SJCRH30 (cell line): ENCODE results near the gene IL15RA. TPM values are rescaled to one million over a fixed set of nuclear protein-coding genes. Genes with fewer than 3 reads are reported as not detected.

Experiments used
- DNase-seq, 2 experiments: peaks; one replicate each; pipeline ENCODE4 v3.0.0-alpha.2; 2015 to 2020
- H3K27ac ChIP-seq: fragments of 250-450 bp; sonication (Bioruptor Pico); 2 replicates; pipeline ENCODE4 v1.5.1; 2020; ENCODE audit warnings: mild to moderate bottlenecking, moderate library complexity
- H3K27me3 ChIP-seq: fragments of 250-450 bp; sonication (Bioruptor Pico); 2 replicates; pipeline ENCODE4 v1.5.1; 2020; ENCODE audit warnings: mild to moderate bottlenecking, moderate library complexity
- H3K36me3 ChIP-seq: fragments of 250-450 bp; sonication (Bioruptor Pico); 2 replicates; pipeline ENCODE4 v1.5.1; 2020; ENCODE audit warnings: mild to moderate bottlenecking, moderate library complexity
- H3K4me1 ChIP-seq: fragments of 250-450 bp; sonication (Bioruptor Pico); 2 replicates; pipeline ENCODE4 v1.5.1; 2020; ENCODE audit warnings: mild to moderate bottlenecking, moderate library complexity
- H3K4me3 ChIP-seq: fragments of 250-450 bp; sonication (Bioruptor Pico); 2 replicates; pipeline ENCODE4 v1.5.1; 2020; ENCODE audit warnings: mild to moderate bottlenecking, moderate library complexity
- H3K9me3 ChIP-seq: fragments of 250-450 bp; sonication (Bioruptor Pico); replicated peaks from 2 replicates; pipeline ENCODE4 v1.5.1; 2020; ENCODE audit warnings: mild to moderate bottlenecking, moderate library complexity
- total RNA-seq: library from RNA; depleted of rRNA; stranded (reverse); fragments of >200 nt; shearing (Covaris generic); gene quantifications from 2 replicates; pipeline ENCODE4 v1.2.3, GENCODE V29; 2014

The IL15RA gene
- total RNA-seq, 1 experiment from 2014 or later: not detected

DNA sequence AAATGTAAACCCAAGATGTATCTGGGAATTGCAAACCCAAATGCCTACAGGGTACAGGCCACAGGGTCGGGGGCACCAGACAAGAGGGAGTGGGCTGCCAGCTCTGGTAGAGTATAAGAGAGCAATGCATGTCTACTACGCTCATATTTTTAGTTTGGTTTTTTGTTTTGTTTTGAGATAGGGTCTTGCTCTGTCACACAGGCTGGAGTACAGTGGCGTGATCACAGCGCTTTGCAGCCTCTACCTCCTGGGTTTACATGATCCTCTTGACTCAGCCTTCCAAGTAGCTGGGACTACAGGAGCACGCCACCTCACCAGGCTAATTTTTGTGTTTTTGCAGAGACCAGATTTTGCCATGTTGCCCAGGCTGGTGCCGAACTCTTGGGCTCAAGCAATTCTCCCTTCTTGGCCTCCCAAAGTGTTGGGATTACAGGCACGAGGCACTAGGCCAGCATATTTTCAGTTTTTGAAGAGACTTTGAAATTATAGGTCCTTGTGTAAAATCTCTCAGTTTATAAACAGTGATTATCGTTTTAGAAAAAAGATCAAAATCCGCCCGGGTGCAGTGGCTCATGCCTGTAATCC lies 11.1 kb upstream of the IL15RA start:
- no peaks in the 10 kb centered on the region for H3K4me1 ChIP-seq
- no peaks in the 10 kb centered on the region for H3K36me3 ChIP-seq
- no peak for DNase-seq
- no peak overlapping the region for H3K27ac ChIP-seq
- H3K4me3 ChIP-seq: no peak overlapping the region
- H3K9me3 ChIP-seq: no peaks in the 10 kb centered on the region
- no peaks in the 10 kb centered on the region for H3K27me3 ChIP-seq

- no peak for DNase-seq
- Histone ChIP-seq H3K9me3 (no peaks in the 10 kb centered on the region), H3K27ac (no peak overlapping the region), H3K4me1 (no peaks in the 10 kb centered on the region), H3K27me3 (no peaks in the 10 kb centered on the region), H3K36me3 (no peaks in the 10 kb centered on the region), H3K4me3 (no peak overlapping the region)
Observed at GRCh38 chr10:5987747-5988146, 10.4 kb upstream of the IL15RA start.

GRCh38 chr10:5985029-5985428 lies 7.7 kb upstream of the IL15RA start:
- Histone ChIP-seq H3K27ac (no peak overlapping the region), H3K9me3 (no peaks in the 10 kb centered on the region), H3K36me3 (no peaks in the 10 kb centered on the region), H3K4me3 (no peak overlapping the region), H3K27me3 (no peaks in the 10 kb centered on the region), H3K4me1 (no peaks in the 10 kb centered on the region)
- no peak for DNase-seq

- Histone ChIP-seq H3K27me3 (no peaks in the 10 kb centered on the region), H3K36me3 (no peaks in the 10 kb centered on the region), H3K4me3 (no peak overlapping the region), H3K27ac (no peak overlapping the region), H3K4me1 (no peaks in the 10 kb centered on the region), H3K9me3 (no peaks in the 10 kb centered on the region)
- DNase-seq: no peak
Observed at GRCh38 chr10:5983774-5984173, 6.4 kb upstream of the IL15RA start.

GRCh38 chr10:5981529-5981928 lies 4.2 kb upstream of the IL15RA start:
- Histone ChIP-seq H3K36me3 (no peaks in the 10 kb centered on the region), H3K4me1 (no peaks in the 10 kb centered on the region), H3K4me3 (no peak overlapping the region), H3K27me3 (no peaks in the 10 kb centered on the region), H3K27ac (no peak overlapping the region), H3K9me3 (no peaks in the 10 kb centered on the region)
- no peak for DNase-seq

DNA sequence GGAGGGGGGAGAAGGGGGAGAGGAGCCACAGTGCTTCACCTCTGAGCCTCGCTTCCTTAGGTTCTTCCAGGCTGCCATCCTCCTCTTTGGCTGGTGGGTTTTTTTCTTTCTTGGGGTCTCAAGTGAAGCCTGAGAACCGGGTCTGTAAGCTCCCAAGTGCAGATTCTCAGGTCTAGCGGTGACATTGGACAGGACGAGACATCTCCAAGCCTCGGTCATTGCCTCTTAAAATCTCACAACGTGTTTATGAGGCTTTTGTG lies 817 bp upstream of the IL15RA start:
- Histone ChIP-seq H3K27ac (no peak overlapping the region), H3K36me3 (no peaks in the 10 kb centered on the region), H3K4me3 (no peak overlapping the region), H3K27me3 (no peaks in the 10 kb centered on the region), H3K4me1 (no peaks in the 10 kb centered on the region), H3K9me3 (no peaks in the 10 kb centered on the region)
- no peak for DNase-seq

DNA sequence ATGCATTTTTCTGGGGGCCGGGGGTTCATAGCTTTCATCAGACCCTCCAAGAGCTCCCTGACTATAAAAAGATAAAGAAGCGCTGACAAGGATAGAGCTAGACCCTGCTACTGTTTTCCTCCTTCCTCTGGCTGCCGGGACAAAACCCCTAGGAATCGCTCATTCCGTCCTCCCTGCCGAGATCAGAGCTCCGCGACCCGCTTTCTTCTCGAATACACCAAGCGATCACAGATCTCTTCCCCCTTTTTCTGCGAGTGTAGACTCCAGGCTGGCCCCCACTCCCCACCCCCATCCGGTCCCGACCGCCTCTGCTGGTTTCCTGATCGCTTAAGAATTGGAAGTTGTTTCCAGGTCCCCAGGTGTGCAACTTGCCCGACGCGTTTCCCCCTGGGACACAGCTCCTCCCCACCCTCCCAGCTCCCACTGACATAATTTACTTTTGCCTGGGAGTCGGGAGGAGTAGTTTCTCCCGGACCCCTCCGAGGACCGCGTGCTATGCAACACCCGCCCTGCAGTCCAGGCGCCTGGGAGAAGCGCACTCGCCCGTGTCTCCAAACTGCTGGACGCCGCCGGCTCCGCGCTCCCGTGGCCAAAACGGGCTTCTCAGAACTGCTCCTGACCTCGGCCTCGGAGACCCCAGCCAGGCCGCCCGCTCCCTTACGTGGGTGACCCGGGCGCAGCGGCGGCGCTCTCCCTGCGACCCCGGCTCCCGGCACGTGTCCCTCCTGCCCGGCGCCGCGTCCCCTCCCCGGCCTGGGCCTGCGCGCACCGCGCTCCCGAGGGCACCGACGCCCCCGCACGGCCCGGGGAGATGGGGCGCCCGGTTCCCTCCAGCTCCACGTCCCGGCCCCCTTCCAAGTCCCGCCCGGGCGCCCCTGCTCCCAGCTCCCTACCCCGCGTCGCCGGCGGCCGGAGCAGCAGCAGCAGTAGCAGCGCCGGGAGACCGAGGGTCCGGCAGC lies 552 bp downstream of the IL15RA start:
- no peaks in the 10 kb centered on the region for H3K4me1 ChIP-seq
- DNase-seq: no peak
- no peaks in the 10 kb centered on the region for H3K27me3 ChIP-seq
- H3K27ac ChIP-seq: no peak overlapping the region
- peak overlapping the region; percentile 47; the same call in 1 of the 2 replicates for H3K4me3 ChIP-seq
- H3K9me3 ChIP-seq: no peaks in the 10 kb centered on the region
- H3K36me3 ChIP-seq: no peaks in the 10 kb centered on the region

DNA sequence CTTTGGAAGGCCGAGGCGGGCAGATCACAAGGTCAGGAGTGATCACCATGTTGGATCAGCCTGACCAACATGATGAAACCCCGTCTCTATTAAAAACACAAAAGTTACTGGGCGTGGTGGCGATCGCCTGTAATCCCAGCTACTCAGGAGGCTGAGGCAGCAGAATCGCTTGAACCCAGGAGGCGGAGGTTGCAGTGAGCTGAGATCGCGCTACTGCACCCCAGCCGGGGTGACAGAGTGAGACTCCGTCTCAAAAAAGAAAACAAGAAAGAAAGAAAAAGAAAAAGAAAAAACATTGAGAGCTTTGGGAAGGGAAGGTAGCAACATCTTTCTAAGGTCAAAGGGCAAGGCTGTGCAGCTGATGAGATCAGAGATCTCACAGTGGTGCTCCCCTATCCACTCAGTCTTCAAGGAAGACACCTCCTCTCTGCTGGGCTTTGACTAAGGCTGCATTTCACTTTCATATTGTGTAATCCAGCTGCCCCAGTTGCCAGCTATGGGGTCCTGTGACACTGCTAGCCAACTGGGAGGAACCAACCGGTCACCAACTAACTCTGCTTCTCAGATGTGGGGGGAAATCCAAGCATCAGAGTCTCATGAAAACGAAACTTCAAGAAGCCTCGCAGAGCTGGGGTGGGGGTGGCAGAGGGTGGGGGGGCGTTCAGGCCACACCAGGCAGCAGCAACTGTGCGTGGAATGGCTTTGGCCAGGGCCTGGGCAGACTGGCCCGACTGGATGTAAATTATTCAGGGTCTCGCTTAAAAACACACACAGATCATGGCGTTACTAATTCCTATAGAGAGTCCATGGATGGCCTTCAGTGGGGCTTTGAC lies 1.5 kb downstream of the IL15RA start:
- H3K4me3 ChIP-seq: no peak overlapping the region
- H3K4me1 ChIP-seq: no peaks in the 10 kb centered on the region
- DNase-seq: no peak
- H3K36me3 ChIP-seq: no peaks in the 10 kb centered on the region
- H3K9me3 ChIP-seq: no peaks in the 10 kb centered on the region
- no peak overlapping the region for H3K27ac ChIP-seq
- H3K27me3 ChIP-seq: no peaks in the 10 kb centered on the region

DNA sequence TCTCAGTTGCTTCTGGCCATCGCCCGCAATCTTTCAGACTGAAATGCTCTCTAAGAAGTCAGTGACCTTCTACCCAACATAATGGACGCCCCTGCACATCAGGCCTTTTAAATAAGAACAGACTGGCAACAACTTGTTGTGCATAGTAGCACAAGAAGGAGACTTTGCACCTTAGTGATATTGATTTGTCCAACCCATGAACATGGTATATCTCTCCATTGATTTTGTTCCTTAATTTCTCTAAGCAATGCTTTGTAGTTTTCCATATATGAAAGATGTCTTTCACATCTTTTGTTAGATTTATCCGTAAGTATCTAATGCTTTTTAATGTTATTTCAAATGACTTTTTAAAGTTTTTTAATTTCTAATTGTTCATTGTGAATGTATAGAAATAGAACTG lies 4.3 kb downstream of the IL15RA start:
- Histone ChIP-seq H3K36me3 (no peaks in the 10 kb centered on the region), H3K4me1 (no peaks in the 10 kb centered on the region), H3K4me3 (no peak overlapping the region), H3K27me3 (no peaks in the 10 kb centered on the region), H3K27ac (no peak overlapping the region), H3K9me3 (no peaks in the 10 kb centered on the region)
- no peak for DNase-seq

- no peaks in the 10 kb centered on the region for H3K9me3 ChIP-seq
Observed at GRCh38 chr10:5971886-5972285, 5.5 kb downstream of the IL15RA start.

DNA sequence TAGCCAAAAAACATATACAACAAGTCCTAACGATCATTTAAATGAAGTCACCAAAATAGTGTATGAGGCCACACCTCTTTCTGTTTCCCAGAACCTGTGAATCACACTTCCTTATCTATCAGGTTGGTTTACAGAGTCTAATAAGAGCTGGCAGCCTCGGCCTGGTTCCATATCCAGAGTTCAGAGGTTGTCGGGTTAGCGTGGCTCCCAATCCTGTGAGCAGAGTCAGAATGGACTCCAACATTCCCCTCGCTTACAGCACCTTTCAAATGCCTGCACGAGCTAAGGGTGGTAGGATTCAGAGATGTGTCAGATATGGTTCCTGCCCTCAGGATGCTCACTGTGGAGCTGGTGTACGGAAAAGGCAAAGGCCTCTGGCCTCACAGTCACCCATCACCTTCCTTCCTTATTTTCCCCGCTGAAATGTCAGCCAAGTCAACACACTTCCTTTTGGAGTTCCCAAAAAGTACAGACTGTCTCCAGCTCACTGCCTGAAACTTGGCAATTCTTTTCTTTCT lies 6.0 kb downstream of the IL15RA start:
- no peaks in the 10 kb centered on the region for H3K36me3 ChIP-seq
- H3K27me3 ChIP-seq: no peaks in the 10 kb centered on the region
- H3K4me3 ChIP-seq: no peak overlapping the region
- no peaks in the 10 kb centered on the region for H3K9me3 ChIP-seq
- no peaks in the 10 kb centered on the region for H3K4me1 ChIP-seq
- no peak overlapping the region for H3K27ac ChIP-seq
- no peak for DNase-seq

More at GRCh38 chr10:5971886-5972285, 5.5 kb downstream of the IL15RA start:
- Histone ChIP-seq H3K36me3 (no peaks in the 10 kb centered on the region), H3K4me1 (no peaks in the 10 kb centered on the region), H3K4me3 (no peak overlapping the region), H3K27me3 (no peaks in the 10 kb centered on the region), H3K27ac (no peak overlapping the region)
- no peak for DNase-seq

GRCh38 chr10:5970527-5970926 lies 6.8 kb downstream of the IL15RA start:
- H3K4me3 ChIP-seq: no peak overlapping the region
- H3K27me3 ChIP-seq: no peaks in the 10 kb centered on the region
- no peak overlapping the region for H3K27ac ChIP-seq
- H3K4me1 ChIP-seq: no peaks in the 10 kb centered on the region
- no peak for DNase-seq
- no peaks in the 10 kb centered on the region for H3K9me3 ChIP-seq
- H3K36me3 ChIP-seq: no peaks in the 10 kb centered on the region

DNA sequence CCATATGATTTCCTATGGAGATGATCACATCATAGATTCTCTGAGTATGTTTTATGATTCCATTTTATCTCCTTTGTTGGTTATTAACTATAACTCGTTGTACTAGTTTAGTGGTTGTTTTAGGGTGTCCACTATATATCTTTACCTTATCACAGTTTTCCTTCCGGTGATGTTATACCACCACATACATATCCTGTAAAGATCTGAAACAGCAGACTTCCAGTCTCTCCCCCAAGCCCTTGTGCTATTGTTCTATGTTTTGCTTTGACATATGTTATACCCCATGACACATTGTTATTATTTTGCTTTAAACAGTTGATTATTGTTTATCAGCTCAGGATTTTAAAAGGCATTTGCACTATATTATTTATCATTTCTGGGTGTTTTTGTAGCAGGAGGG lies 7.3 kb downstream of the IL15RA start:
- H3K27ac ChIP-seq: no peak overlapping the region
- no peak overlapping the region for H3K4me3 ChIP-seq
- no peak for DNase-seq
- no peaks in the 10 kb centered on the region for H3K36me3 ChIP-seq
- H3K4me1 ChIP-seq: no peaks in the 10 kb centered on the region
- no peaks in the 10 kb centered on the region for H3K27me3 ChIP-seq
- no peaks in the 10 kb centered on the region for H3K9me3 ChIP-seq

- no peaks in the 10 kb centered on the region for H3K27me3 ChIP-seq
- H3K36me3 ChIP-seq: no peaks in the 10 kb centered on the region
- no peak overlapping the region for H3K27ac ChIP-seq
- H3K4me3 ChIP-seq: no peak overlapping the region
- no peaks in the 10 kb centered on the region for H3K4me1 ChIP-seq
- H3K9me3 ChIP-seq: no peaks in the 10 kb centered on the region
- DNase-seq: no peak
Observed at GRCh38 chr10:5968681-5969453, 8.5 kb downstream of the IL15RA start.
